Gastrocnemius medialis (tissue), 4 donors: ENCODE measurements around the gene HSD11B2. TPM values are rescaled to one million over a fixed set of nuclear protein-coding genes. Genes with fewer than 3 reads are reported as not detected.

Experiments used
- ATAC-seq, 2 donors: fragments of 150-250 bp; one replicate each; pipeline ENCODE4 v1.9.1; 2016
- DNase-seq, 2 donors: peaks; one replicate each; pipeline ENCODE4 v3.0.0-alpha.2; 2019
- H3K27ac ChIP-seq, 4 donors: fragments of 200-600 bp; sonication (generic); 1 replicate in 1 of 4; 2 replicates in 3 of 4; pipeline ENCODE4 v1.5.1; 2016 to 2018; ENCODE audit warnings: mild to moderate bottlenecking in 2 of 4, moderate library complexity in 1 of 4
- H3K27me3 ChIP-seq, 3 donors: fragments of 200-600 bp; sonication (generic) in 2 of 3; 1 replicate in 1 of 3; 2 replicates in 2 of 3; pipeline versions ENCODE4 v1.5.1 to v1.6.0; 2016 to 2019; ENCODE audit warnings: mild to moderate bottlenecking in 1 of 3, moderate library complexity in 1 of 3
- H3K36me3 ChIP-seq, 2 donors: fragments of 200-600 bp; sonication (generic) in 1 of 2; one replicate each; pipeline ENCODE4 v1.5.1; 2017 to 2018
- H3K4me1 ChIP-seq, 2 donors: fragments of 200-600 bp; sonication (generic) in 1 of 2; one replicate each; pipeline ENCODE4 v1.5.1; 2016 to 2017; ENCODE audit warnings: mild to moderate bottlenecking in 2 of 2
- H3K4me3 ChIP-seq, 4 donors: fragments of 200-600 bp; sonication (generic) in 3 of 4; 1 replicate in 1 of 4; 2 replicates in 3 of 4; pipeline ENCODE4 v1.5.1; 2016 to 2019; ENCODE audit warnings: mild to moderate bottlenecking in 2 of 4
- H3K9me3 ChIP-seq, 3 donors: fragments of 200-600 bp; sonication (generic) in 2 of 3; 1 replicate in 1 of 3; 2 replicates in 2 of 3; pipeline ENCODE4 v1.5.1; 2016 to 2019
- CTCF ChIP-seq, 5 experiments: fragments of 450-650 bp in 3 of 5; fragments of 200-600 bp in 2 of 5; sonication (generic) in 2 of 5; IDR thresholded peaks in 4 of 5; conservative IDR thresholded peaks in 1 of 5; 1 replicate in 4 of 5; 2 replicates in 1 of 5; pipeline ENCODE4 v1.5.1; 2016 to 2019; ENCODE audit warnings: antibody characterized with exemption in 5 of 5, mild to moderate bottlenecking in 3 of 5, moderate library complexity in 3 of 5
- POLR2A ChIP-seq, 2 donors: fragments of 450-650 bp; IDR thresholded peaks; one replicate each; pipeline ENCODE4 v1.6.1; 2017; ENCODE audit warnings: antibody characterized with exemption in 2 of 2, mild to moderate bottlenecking in 2 of 2, moderate library complexity in 2 of 2
- in situ Hi-C, 4 donors: fragments of 200-750 bp; cut with MboI; loops; one replicate each; pipeline versions ENCODE4 v1.15.0 to v1.8.0; 2017; ENCODE audit warnings: low sequenced_read_pairs in 4 of 4
- intact Hi-C: fragments of 100-400 bp; cut with DNase I; formaldehyde crosslinking; loops from one replicate; pipeline ENCODE4 v1.15.1; 2023; ENCODE audit warnings: low total_unique reads
- total RNA-seq, 4 donors: library from RNA; depleted of rRNA; stranded (reverse); fragments of >200 nt; gene quantifications; one replicate each; pipeline versions ENCODE4 v1.1.0 to v1.2.3, GENCODE V29; 2016

The HSD11B2 gene
- total RNA-seq, 4 donors from 2014 or later: 2.3 to 4.1 TPM; not detected in 2

- Histone ChIP-seq H3K27me3 (no peaks in the 10 kb centered on the region), H3K27ac (no peak overlapping the region), H3K4me1 (no peaks in the 10 kb centered on the region), H3K36me3 (no peaks in the 10 kb centered on the region), H3K4me3 (no peak overlapping the region), H3K9me3 (no peaks in the 10 kb centered on the region)
- no peak for ATAC-seq
- no peak for DNase-seq
- in situ Hi-C loops (no loop called here), intact Hi-C loops (no loop called here)
- no peak for TF ChIP-seq POLR2A (IDR thresholded peaks at IDR 0.05)
- no peak for TF ChIP-seq CTCF (IDR thresholded peaks at IDR 0.05 in 4 of 5, conservative IDR thresholded peaks at IDR 0.05 in 1 of 5)
Observed at GRCh38 chr16:67423015-67423414, 7.9 kb upstream of the HSD11B2 start.

GRCh38 chr16:67423611-67424260 lies 7.2 kb upstream of the HSD11B2 start:
- H3K27me3 ChIP-seq: no peaks in the 10 kb centered on the region
- peaks cover 0 to 3% of the 10 kb centered on the region in 2 donors for H3K4me1 ChIP-seq
- TF ChIP-seq POLR2A (IDR thresholded peaks at IDR 0.05): no peak
- TF ChIP-seq CTCF (IDR thresholded peaks at IDR 0.05 in 4 of 5, conservative IDR thresholded peaks at IDR 0.05 in 1 of 5): no peak
- intact Hi-C loops: no loop called here
- in situ Hi-C loops: no loop called here
- H3K9me3 ChIP-seq: no peaks in the 10 kb centered on the region
- peak overlapping the region in 1 of 4 donors; percentile 30 for H3K27ac ChIP-seq
- H3K4me3 ChIP-seq: no peak overlapping the region
- peak in 1 of 2 donors; percentile 81 for ATAC-seq
- DNase-seq: no peak
- no peaks in the 10 kb centered on the region for H3K36me3 ChIP-seq

- Histone ChIP-seq H3K27me3 (no peaks in the 10 kb centered on the region), H3K9me3 (no peaks in the 10 kb centered on the region), H3K36me3 (no peaks in the 10 kb centered on the region), H3K27ac (no peak overlapping the region), H3K4me3 (no peak overlapping the region), H3K4me1 (peaks cover 0 to 3% of the 10 kb centered on the region in 2 donors)
- no peak for ATAC-seq
- no peak for DNase-seq
- no peak for TF ChIP-seq CTCF (IDR thresholded peaks at IDR 0.05 in 4 of 5, conservative IDR thresholded peaks at IDR 0.05 in 1 of 5)
- no peak for TF ChIP-seq POLR2A (IDR thresholded peaks at IDR 0.05)
- intact Hi-C loops (no loop called here), in situ Hi-C loops (no loop called here)
Observed at GRCh38 chr16:67424261-67424615, 6.7 kb upstream of the HSD11B2 start.

- in situ Hi-C loops: no loop called here
- ATAC-seq (no peak), DNase-seq (no peak)
- TF ChIP-seq CTCF (IDR thresholded peaks at IDR 0.05 in 4 of 5, conservative IDR thresholded peaks at IDR 0.05 in 1 of 5): no peak
- TF ChIP-seq POLR2A (IDR thresholded peaks at IDR 0.05): no peak
- Histone ChIP-seq H3K4me1 (peaks cover 0 to 3% of the 10 kb centered on the region in 2 donors), H3K4me3 (no peak overlapping the region), H3K36me3 (no peaks in the 10 kb centered on the region), H3K9me3 (no peaks in the 10 kb centered on the region), H3K27me3 (peaks cover 0 to 3% (median 0%) of the 10 kb centered on the region in 3 donors), H3K27ac (no peak overlapping the region)
- intact Hi-C loops: loop anchor here (5.0 kb wide), 1 partner anchor 97 kb away; no protein-coding TSS in a partner anchor
Observed at GRCh38 chr16:67425061-67425460, 5.9 kb upstream of the HSD11B2 start.
